GM23338 (cell line): ENCODE results near the gene TPST2. TPM values are rescaled to one million over a fixed set of nuclear protein-coding genes. Genes with fewer than 3 reads are reported as not detected.

Source experiments
- ATAC-seq: fragments of 200-7000 bp; cut with Tn5 transposase; 3 replicates; pipeline ENCODE4 v1.9.1; 2020
- DNase-seq: peaks from one replicate; pipeline ENCODE4 v3.0.0-alpha.2; 2015; ENCODE audit warnings: low spot score
- H2AFZ ChIP-seq: fragments of 200-600 bp; sonication (generic); 2 replicates; pipeline ENCODE4 v1.8.0; 2016; ENCODE audit warnings: antibody characterized with exemption, mild to moderate bottlenecking, moderate library complexity
- H3F3A ChIP-seq: fragments of 200-600 bp; sonication (generic); replicated peaks from 2 replicates; pipeline ENCODE4 v1.8.0; 2017; ENCODE audit warnings: antibody characterized with exemption, mixed run types, low read depth
- H3K27ac ChIP-seq: fragments of 200-600 bp; sonication (generic); 2 replicates; pipeline ENCODE4 v1.6.1; 2016; ENCODE audit warnings: low read depth
- H3K27me3 ChIP-seq: fragments of 200-600 bp; sonication (generic); 2 replicates; pipeline ENCODE4 v1.8.0; 2016; ENCODE audit warnings: mild to moderate bottlenecking, mixed run types, moderate library complexity; ENCODE audit not compliant: insufficient read depth
- H3K36me3 ChIP-seq: fragments of 200-600 bp; sonication (generic); 2 replicates; pipeline ENCODE4 v1.8.0; 2016; ENCODE audit warnings: mild to moderate bottlenecking; ENCODE audit not compliant: insufficient read depth
- H3K4me1 ChIP-seq: fragments of 200-600 bp; sonication (generic); 2 replicates; pipeline ENCODE4 v1.8.0; 2016; ENCODE audit warnings: mild to moderate bottlenecking, moderate library complexity; ENCODE audit not compliant: insufficient read depth
- H3K4me2 ChIP-seq: fragments of 200-600 bp; sonication (generic); 2 replicates; pipeline ENCODE4 v1.7.1; 2017; ENCODE audit warnings: mixed run types
- H3K4me3 ChIP-seq: fragments of 200-600 bp; sonication (generic); 2 replicates; pipeline ENCODE4 v1.6.1; 2016; ENCODE audit warnings: mixed run types
- H3K79me2 ChIP-seq: fragments of 200-600 bp; sonication (generic); replicated peaks from 2 replicates; pipeline ENCODE4 v1.8.0; 2017; ENCODE audit warnings: mild to moderate bottlenecking; ENCODE audit not compliant: insufficient read depth
- H3K9me2 ChIP-seq: fragments of 200-600 bp; sonication (generic); 2 replicates; pipeline ENCODE4 v1.8.0; 2017; ENCODE audit not compliant: insufficient read depth
- H4K20me1 ChIP-seq: fragments of 200-600 bp; sonication (generic); replicated peaks from 2 replicates; pipeline ENCODE4 v1.8.0; 2017; ENCODE audit warnings: mild to moderate bottlenecking; ENCODE audit not compliant: insufficient read depth
- H3K27ac Mint-ChIP-seq: 2 replicates; pipeline ENCODE4 v1.8.0; 2020; ENCODE audit warnings: inconsistent platforms, mild to moderate bottlenecking, moderate library complexity, mixed read lengths
- H3K27me3 Mint-ChIP-seq: 3 replicates; pipeline ENCODE4 v1.8.0; 2022; ENCODE audit warnings: low read depth, mild to moderate bottlenecking, moderate library complexity, mixed read lengths, inconsistent platforms; ENCODE audit not compliant: insufficient read depth, poor library complexity
- H3K36me3 Mint-ChIP-seq: 3 replicates; pipeline ENCODE4 v1.8.0; 2021; ENCODE audit warnings: low read depth, mild to moderate bottlenecking, inconsistent platforms, moderate library complexity, mixed read lengths
- H3K4me1 Mint-ChIP-seq: 3 replicates; pipeline ENCODE4 v1.8.0; 2020; ENCODE audit warnings: mild to moderate bottlenecking, inconsistent platforms, mixed read lengths
- H3K4me3 Mint-ChIP-seq: 3 replicates; pipeline ENCODE4 v1.8.0; 2021; ENCODE audit warnings: moderate library complexity, mild to moderate bottlenecking, inconsistent platforms, mixed read lengths
- H3K9me3 Mint-ChIP-seq: 3 replicates; pipeline ENCODE4 v1.8.0; 2020; ENCODE audit warnings: moderate library complexity, mild to moderate bottlenecking, inconsistent platforms, mixed read lengths
- CREB1 ChIP-seq: fragments of 250-450 bp; sonication (Bioruptor Pico); IDR thresholded peaks from 2 replicates; pipeline ENCODE4 v1.5.0; 2020; ENCODE audit warnings: low read depth, mild to moderate bottlenecking, moderate library complexity
- EZH2 ChIP-seq: fragments of 200-600 bp; sonication (generic); IDR thresholded peaks from one replicate; pipeline ENCODE4 v1.8.0; 2017; ENCODE audit warnings: antibody characterized with exemption, mild to moderate bottlenecking, low read depth; ENCODE audit not compliant: unreplicated experiment
- EZH2phosphoT487 ChIP-seq: fragments of 200-600 bp; sonication (generic); IDR thresholded peaks from one replicate; pipeline ENCODE4 v1.8.1; 2018; ENCODE audit warnings: antibody characterized with exemption; ENCODE audit not compliant: unreplicated experiment
- JUNB ChIP-seq: IDR thresholded peaks from one replicate; pipeline ENCODE4 v1.6.1; 2016; ENCODE audit warnings: antibody characterized with exemption; ENCODE audit not compliant: unreplicated experiment
- NANOG ChIP-seq: IDR thresholded peaks from 2 replicates; pipeline ENCODE4 v1.6.1; 2016; ENCODE audit warnings: antibody characterized with exemption, borderline replicate concordance
- POLR2AphosphoS5 ChIP-seq: IDR thresholded peaks from 2 replicates; pipeline ENCODE4 v1.6.1; 2016; ENCODE audit warnings: antibody characterized with exemption, low read depth
- ZNF114 ChIP-seq: fragments of 250-450 bp; sonication (Bioruptor Pico); IDR thresholded peaks from 2 replicates; pipeline ENCODE4 v1.5.0; 2020; ENCODE audit warnings: mild to moderate bottlenecking, moderate library complexity
- ZNF331 ChIP-seq: fragments of 250-450 bp; sonication (Bioruptor Pico); IDR thresholded peaks from 2 replicates; pipeline ENCODE4 v1.5.0; 2020; ENCODE audit warnings: low read depth, mild to moderate bottlenecking, moderate library complexity
- polyA plus RNA-seq: library from polyadenylated mRNA; unstranded; fragments of >200 nt; fragmentation: Nextera tagmentation; extraction: Ambion mirVana; gene quantifications from 2 replicates; pipeline ENCODE4 v1.2.1, GENCODE V29; 2016
- total RNA-seq: library from RNA; depleted of rRNA; stranded (reverse); fragments of >200 nt; shearing (Covaris generic); gene quantifications from 2 replicates; pipeline ENCODE4 v1.2.3, GENCODE V29; 2014
- TF ChIP-seq, protein P1 (sequence below), 2 experiments: fragments of 200-600 bp in 1 of 2; sonication (generic) in 1 of 2; conservative IDR thresholded peaks; 2 replicates each; pipeline versions ENCODE4 v1.5.1 to v1.6.1; 2016 to 2017; ENCODE audit warnings: antibody characterized with exemption in 2 of 2, low read depth in 2 of 2, mild to moderate bottlenecking in 2 of 2, moderate library complexity in 1 of 2
- TF ChIP-seq, protein P2 (sequence below): fragments of 250-450 bp; sonication (Bioruptor Pico); IDR thresholded peaks from 2 replicates; pipeline ENCODE4 v1.5.0; 2020; ENCODE audit warnings: mild to moderate bottlenecking, moderate library complexity
- TF ChIP-seq, protein P3 (sequence below): IDR thresholded peaks from one replicate; pipeline ENCODE4 v1.6.1; 2018; ENCODE audit warnings: antibody characterized with exemption; ENCODE audit not compliant: unreplicated experiment

Gene TPST2
- total and polyA plus RNA-seq, 2 experiments from 2014 or later: 37.9 to 127 TPM

DNA sequence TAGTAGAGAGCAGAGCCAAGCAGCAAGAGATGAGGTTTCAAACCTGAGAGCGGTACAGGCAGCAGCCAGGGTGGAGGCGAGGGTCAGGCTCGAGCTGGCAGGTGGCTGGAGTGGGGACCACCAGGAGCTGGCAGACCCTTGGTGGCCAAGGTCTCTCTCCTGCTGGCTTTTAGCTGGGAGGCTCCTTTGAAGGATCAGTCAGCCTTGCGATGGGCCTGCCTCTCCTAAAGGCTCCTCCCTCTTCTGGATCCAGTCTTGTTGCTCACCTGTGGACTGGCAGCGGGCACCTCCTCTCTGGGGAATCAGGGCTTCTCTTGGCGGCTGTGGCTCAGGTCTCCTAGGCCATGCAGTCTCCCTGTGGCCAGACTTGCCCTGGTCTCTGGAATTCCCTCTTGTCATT is 24.8 kb downstream of the TPST2 start (continued):
- TF ChIP-seq, protein P1, sequence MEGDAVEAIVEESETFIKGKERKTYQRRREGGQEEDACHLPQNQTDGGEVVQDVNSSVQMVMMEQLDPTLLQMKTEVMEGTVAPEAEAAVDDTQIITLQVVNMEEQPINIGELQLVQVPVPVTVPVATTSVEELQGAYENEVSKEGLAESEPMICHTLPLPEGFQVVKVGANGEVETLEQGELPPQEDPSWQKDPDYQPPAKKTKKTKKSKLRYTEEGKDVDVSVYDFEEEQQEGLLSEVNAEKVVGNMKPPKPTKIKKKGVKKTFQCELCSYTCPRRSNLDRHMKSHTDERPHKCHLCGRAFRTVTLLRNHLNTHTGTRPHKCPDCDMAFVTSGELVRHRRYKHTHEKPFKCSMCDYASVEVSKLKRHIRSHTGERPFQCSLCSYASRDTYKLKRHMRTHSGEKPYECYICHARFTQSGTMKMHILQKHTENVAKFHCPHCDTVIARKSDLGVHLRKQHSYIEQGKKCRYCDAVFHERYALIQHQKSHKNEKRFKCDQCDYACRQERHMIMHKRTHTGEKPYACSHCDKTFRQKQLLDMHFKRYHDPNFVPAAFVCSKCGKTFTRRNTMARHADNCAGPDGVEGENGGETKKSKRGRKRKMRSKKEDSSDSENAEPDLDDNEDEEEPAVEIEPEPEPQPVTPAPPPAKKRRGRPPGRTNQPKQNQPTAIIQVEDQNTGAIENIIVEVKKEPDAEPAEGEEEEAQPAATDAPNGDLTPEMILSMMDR (conservative IDR thresholded peaks at IDR 0.05; ENCODE audit: low read depth in 2 of 2): no peak
- TF ChIP-seq EZH2phosphoT487: no peak
- TF ChIP-seq EZH2: no peak
- no peak for TF ChIP-seq ZNF114 (CRISPR knock-in tag)

DNA sequence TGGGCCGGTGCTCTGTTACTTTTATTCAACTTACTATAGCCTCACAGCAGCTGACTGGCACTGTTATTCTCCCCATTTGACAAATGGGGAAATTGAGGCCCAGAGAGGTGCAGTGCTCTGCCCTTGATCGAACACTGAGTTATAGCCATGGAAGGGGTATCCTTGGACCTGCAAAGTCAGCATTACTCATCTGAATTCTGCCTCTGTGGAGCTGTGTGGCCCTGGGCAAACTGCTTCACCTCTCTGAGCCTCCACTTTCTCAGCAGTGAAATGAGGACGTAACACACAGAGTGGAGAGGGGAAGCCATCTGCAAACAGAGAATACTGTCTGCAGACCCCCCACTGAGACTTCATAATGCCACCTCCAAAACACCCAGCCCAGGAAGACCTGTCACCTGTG is 25.3 kb downstream of the TPST2 start:
- peaks cover 6% of the 10 kb centered on the region; the same call in 1 of the 2 replicates for H4K20me1 ChIP-seq
- no peak overlapping the region for H2AFZ ChIP-seq
- peaks cover 26% of the 10 kb centered on the region for H3F3A ChIP-seq
- H3K27me3 ChIP-seq: no peaks in the 10 kb centered on the region
- ATAC-seq (no peak), DNase-seq (no peak)
- no peak overlapping the region for H3K4me3 ChIP-seq
- no peak overlapping the region for H3K4me2 ChIP-seq
- H3K36me3 ChIP-seq: no peaks in the 10 kb centered on the region
- peaks cover 90% of the 10 kb centered on the region for H3K79me2 ChIP-seq
- peaks cover 72% of the 10 kb centered on the region for H3K4me1 Mint-ChIP-seq
- peaks cover 2% of the 10 kb centered on the region; the same call in 1 of the 3 replicates for H3K9me3 Mint-ChIP-seq
- peaks cover 69% of the 10 kb centered on the region for H3K4me1 ChIP-seq
- no peak overlapping the region for H3K4me3 Mint-ChIP-seq
- peak overlapping the region; percentile 75 for H3K27ac ChIP-seq
- peaks cover 7% of the 10 kb centered on the region for H3K27me3 Mint-ChIP-seq
- H3K9me2 ChIP-seq: no peaks in the 10 kb centered on the region
- peaks cover 15% of the 10 kb centered on the region for H3K36me3 Mint-ChIP-seq
- TF ChIP-seq, protein P2, sequence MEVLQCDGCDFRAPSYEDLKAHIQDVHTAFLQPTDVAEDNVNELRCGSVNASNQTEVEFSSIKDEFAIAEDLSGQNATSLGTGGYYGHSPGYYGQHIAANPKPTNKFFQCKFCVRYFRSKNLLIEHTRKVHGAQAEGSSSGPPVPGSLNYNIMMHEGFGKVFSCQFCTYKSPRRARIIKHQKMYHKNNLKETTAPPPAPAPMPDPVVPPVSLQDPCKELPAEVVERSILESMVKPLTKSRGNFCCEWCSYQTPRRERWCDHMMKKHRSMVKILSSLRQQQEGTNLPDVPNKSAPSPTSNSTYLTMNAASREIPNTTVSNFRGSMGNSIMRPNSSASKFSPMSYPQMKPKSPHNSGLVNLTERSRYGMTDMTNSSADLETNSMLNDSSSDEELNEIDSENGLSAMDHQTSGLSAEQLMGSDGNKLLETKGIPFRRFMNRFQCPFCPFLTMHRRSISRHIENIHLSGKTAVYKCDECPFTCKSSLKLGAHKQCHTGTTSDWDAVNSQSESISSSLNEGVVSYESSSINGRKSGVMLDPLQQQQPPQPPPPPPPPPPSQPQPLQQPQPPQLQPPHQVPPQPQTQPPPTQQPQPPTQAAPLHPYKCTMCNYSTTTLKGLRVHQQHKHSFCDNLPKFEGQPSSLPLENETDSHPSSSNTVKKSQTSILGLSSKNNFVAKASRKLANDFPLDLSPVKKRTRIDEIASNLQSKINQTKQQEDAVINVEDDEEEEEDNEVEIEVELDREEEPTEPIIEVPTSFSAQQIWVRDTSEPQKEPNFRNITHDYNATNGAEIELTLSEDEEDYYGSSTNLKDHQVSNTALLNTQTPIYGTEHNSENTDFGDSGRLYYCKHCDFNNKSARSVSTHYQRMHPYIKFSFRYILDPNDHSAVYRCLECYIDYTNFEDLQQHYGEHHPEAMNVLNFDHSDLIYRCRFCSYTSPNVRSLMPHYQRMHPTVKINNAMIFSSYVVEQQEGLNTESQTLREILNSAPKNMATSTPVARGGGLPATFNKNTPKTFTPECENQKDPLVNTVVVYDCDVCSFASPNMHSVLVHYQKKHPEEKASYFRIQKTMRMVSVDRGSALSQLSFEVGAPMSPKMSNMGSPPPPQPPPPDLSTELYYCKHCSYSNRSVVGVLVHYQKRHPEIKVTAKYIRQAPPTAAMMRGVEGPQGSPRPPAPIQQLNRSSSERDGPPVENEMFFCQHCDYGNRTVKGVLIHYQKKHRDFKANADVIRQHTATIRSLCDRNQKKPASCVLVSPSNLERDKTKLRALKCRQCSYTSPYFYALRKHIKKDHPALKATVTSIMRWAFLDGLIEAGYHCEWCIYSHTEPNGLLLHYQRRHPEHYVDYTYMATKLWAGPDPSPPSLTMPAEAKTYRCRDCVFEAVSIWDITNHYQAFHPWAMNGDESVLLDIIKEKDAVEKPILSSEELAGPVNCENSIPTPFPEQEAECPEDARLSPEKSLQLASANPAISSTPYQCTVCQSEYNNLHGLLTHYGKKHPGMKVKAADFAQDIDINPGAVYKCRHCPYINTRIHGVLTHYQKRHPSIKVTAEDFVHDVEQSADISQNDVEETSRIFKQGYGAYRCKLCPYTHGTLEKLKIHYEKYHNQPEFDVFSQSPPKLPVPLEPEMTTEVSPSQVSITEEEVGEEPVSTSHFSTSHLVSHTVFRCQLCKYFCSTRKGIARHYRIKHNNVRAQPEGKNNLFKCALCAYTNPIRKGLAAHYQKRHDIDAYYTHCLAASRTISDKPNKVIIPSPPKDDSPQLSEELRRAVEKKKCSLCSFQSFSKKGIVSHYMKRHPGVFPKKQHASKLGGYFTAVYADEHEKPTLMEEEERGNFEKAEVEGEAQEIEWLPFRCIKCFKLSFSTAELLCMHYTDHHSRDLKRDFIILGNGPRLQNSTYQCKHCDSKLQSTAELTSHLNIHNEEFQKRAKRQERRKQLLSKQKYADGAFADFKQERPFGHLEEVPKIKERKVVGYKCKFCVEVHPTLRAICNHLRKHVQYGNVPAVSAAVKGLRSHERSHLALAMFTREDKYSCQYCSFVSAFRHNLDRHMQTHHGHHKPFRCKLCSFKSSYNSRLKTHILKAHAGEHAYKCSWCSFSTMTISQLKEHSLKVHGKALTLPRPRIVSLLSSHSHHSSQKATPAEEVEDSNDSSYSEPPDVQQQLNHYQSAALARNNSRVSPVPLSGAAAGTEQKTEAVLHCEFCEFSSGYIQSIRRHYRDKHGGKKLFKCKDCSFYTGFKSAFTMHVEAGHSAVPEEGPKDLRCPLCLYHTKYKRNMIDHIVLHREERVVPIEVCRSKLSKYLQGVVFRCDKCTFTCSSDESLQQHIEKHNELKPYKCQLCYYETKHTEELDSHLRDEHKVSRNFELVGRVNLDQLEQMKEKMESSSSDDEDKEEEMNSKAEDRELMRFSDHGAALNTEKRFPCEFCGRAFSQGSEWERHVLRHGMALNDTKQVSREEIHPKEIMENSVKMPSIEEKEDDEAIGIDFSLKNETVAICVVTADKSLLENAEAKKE (CRISPR knock-in tag): no peak
- TF ChIP-seq ZNF114 (CRISPR knock-in tag) (no peak), JUNB (no peak), ZNF331 (CRISPR knock-in tag) (no peak), CREB1 (CRISPR knock-in tag) (no peak), NANOG (no peak), POLR2AphosphoS5 (no peak)
- TF ChIP-seq, protein P3, sequence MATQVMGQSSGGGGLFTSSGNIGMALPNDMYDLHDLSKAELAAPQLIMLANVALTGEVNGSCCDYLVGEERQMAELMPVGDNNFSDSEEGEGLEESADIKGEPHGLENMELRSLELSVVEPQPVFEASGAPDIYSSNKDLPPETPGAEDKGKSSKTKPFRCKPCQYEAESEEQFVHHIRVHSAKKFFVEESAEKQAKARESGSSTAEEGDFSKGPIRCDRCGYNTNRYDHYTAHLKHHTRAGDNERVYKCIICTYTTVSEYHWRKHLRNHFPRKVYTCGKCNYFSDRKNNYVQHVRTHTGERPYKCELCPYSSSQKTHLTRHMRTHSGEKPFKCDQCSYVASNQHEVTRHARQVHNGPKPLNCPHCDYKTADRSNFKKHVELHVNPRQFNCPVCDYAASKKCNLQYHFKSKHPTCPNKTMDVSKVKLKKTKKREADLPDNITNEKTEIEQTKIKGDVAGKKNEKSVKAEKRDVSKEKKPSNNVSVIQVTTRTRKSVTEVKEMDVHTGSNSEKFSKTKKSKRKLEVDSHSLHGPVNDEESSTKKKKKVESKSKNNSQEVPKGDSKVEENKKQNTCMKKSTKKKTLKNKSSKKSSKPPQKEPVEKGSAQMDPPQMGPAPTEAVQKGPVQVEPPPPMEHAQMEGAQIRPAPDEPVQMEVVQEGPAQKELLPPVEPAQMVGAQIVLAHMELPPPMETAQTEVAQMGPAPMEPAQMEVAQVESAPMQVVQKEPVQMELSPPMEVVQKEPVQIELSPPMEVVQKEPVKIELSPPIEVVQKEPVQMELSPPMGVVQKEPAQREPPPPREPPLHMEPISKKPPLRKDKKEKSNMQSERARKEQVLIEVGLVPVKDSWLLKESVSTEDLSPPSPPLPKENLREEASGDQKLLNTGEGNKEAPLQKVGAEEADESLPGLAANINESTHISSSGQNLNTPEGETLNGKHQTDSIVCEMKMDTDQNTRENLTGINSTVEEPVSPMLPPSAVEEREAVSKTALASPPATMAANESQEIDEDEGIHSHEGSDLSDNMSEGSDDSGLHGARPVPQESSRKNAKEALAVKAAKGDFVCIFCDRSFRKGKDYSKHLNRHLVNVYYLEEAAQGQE: no peak
- no peak overlapping the region for H3K27ac Mint-ChIP-seq
